H4 (cell line): ENCODE measurements around the gene ASAP3. TPM values are rescaled to one million over a fixed set of nuclear protein-coding genes. Genes with fewer than 3 reads are reported as not detected.
A peak's percentile ranks its signal among the peaks of the same experiment; 100 is the strongest.

Experiments used
- DNase-seq: peaks from one replicate; pipeline ENCODE4 v3.0.0-alpha.2; 2015; ENCODE audit warnings: low spot score
- total RNA-seq: library from RNA; depleted of rRNA; stranded (reverse); fragments of >200 nt; shearing (Covaris generic); gene quantifications from 2 replicates; pipeline ENCODE4 v1.2.3, GENCODE V29; 2014

ASAP3 gene
- total RNA-seq, 1 experiment from 2014 or later: 18.4 TPM

GRCh38 chr1:23424293-23425192 lies 59.4 kb downstream of the ASAP3 start, which contains the start of gene TCEA3:
TSS of gene TCEA3 (minus strand) at chr1:23424748. CDS start at chr1:23424633, 115 bp downstream.
- no peak for DNase-seq

GRCh38 chr1:23423415-23424292 lies 60.3 kb downstream of the ASAP3 start:
- no peak for DNase-seq

GRCh38 chr1:23422941-23423340 lies 61.0 kb downstream of the ASAP3 start:
- no peak for DNase-seq

- peak; percentile 39 for DNase-seq
Observed at GRCh38 chr1:23422241-23422877, 61.6 kb downstream of the ASAP3 start.

- no peak for DNase-seq
Observed at GRCh38 chr1:23421753-23422240, 62.2 kb downstream of the ASAP3 start.

- no peak for DNase-seq
Observed at GRCh38 chr1:23421343-23421742, 62.6 kb downstream of the ASAP3 start.

- no peak for DNase-seq
Observed at GRCh38 chr1:23420778-23421177, 63.2 kb downstream of the ASAP3 start.

GRCh38 chr1:23419180-23419579 lies 64.8 kb downstream of the ASAP3 start:
- no peak for DNase-seq

GRCh38 chr1:23417570-23417969 lies 66.4 kb downstream of the ASAP3 start:
- no peak for DNase-seq

- no peak for DNase-seq
Observed at GRCh38 chr1:23416964-23417363, 67.0 kb downstream of the ASAP3 start.

GRCh38 chr1:23408797-23409290 lies 75.1 kb downstream of the ASAP3 start:
- DNase-seq: no peak

- no peak for DNase-seq
Observed at GRCh38 chr1:23407016-23407630, 76.9 kb downstream of the ASAP3 start.

- DNase-seq: no peak
Observed at GRCh38 chr1:23405946-23406345, 78.0 kb downstream of the ASAP3 start.

- peak; percentile 99 for DNase-seq
Observed at GRCh38 chr1:23403735-23404486, 80.1 kb downstream of the ASAP3 start.

- DNase-seq: no peak
Observed at GRCh38 chr1:23403355-23403734, 80.6 kb downstream of the ASAP3 start.

GRCh38 chr1:23403038-23403336 lies 81.0 kb downstream of the ASAP3 start:
- DNase-seq: peak; percentile 89

GRCh38 chr1:23402286-23403037 lies 81.5 kb downstream of the ASAP3 start:
- peak; percentile 97 for DNase-seq

GRCh38 chr1:23401313-23401712 lies 82.7 kb downstream of the ASAP3 start:
- no peak for DNase-seq

GRCh38 chr1:23400324-23401114 lies 83.5 kb downstream of the ASAP3 start:
- peak; percentile 27 for DNase-seq
